Measurements from ENCODE around the gene CYTH2.

- TF ChIP-seq ZFP3 (CRISPR knock-in tag; IDR thresholded peaks at IDR 0.05), result no peak
- TF ChIP-seq CSRNP3 (CRISPR knock-in tag; IDR thresholded peaks at IDR 0.05), result no peak
- TF ChIP-seq ZNF70 (CRISPR knock-in tag; IDR thresholded peaks at IDR 0.05), result no peak
- TF ChIP-seq, protein P1, sequence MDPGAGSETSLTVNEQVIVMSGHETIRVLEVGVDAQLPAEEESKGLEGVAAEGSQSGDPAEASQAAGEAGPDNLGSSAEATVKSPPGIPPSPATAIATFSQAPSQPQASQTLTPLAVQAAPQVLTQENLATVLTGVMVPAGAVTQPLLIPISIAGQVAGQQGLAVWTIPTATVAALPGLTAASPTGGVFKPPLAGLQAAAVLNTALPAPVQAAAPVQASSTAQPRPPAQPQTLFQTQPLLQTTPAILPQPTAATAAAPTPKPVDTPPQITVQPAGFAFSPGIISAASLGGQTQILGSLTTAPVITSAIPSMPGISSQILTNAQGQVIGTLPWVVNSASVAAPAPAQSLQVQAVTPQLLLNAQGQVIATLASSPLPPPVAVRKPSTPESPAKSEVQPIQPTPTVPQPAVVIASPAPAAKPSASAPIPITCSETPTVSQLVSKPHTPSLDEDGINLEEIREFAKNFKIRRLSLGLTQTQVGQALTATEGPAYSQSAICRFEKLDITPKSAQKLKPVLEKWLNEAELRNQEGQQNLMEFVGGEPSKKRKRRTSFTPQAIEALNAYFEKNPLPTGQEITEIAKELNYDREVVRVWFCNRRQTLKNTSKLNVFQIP (CRISPR knock-in tag; IDR thresholded peaks at IDR 0.05; ENCODE audit: borderline replicate concordance, low read depth), result no peak
Measured at GRCh38 chr19:48491793-48492123, 22.6 kb downstream of the CYTH2 start.
